K562 (cell line): Measurements from ENCODE around the gene SCAMP3. TPM values are rescaled to one million over a fixed set of nuclear protein-coding genes. Genes with fewer than 3 reads are reported as not detected.

ENCODE experiments used
- ATAC-seq: fragments of 200-7000 bp; cut with Tn5 transposase; 3 replicates; pipeline ENCODE4 v1.9.1; 2020; ENCODE audit warnings: moderate library complexity
- BruUV-seq: library from RNA; stranded (reverse); fragments of 400-500 nt; replicated peaks from 2 replicates; lab custom pipeline; 2021; lab: Mats Ljungman, UMichigan
- CTCF ChIA-PET: fragments of 300-600 bp; formaldehyde crosslinking; extraction: SDS; loops from one replicate; lab custom pipeline; 2021; ENCODE audit warnings: low intra/inter-chr PET ratio; lab: Yijun Ruan, JAX
- POLR2A ChIA-PET: fragments of 300-600, 350-650 bp; sonication (Branson Sonifier 250); formaldehyde crosslinking; extraction: SDS; loops from one replicate; lab custom pipeline; 2021; ENCODE audit warnings: antibody characterized with exemption, inconsistent platforms; lab: Yijun Ruan, JAX
- DNase-seq, 4 experiments: peaks; one replicate each; pipeline versions ENCODE4 v3.0.0 to v3.0.0-alpha.2; 2011 to 2018; ENCODE audit warnings: low spot score in 3 of 4, mixed read lengths in 3 of 4; ENCODE audit errors: extremely low read depth in 1 of 4
- FAIRE-seq: peaks from 2 replicates; lab custom pipeline; 2011; peaks lifted over from hg19 to GRCh38; lab: Jason Lieb, UNC
- H2AFZ ChIP-seq: 2 replicates; pipeline ENCODE4 v1.6.0; 2011; ENCODE audit warnings: low read depth, low read length, control low read depth, inconsistent platforms
- H3K27ac ChIP-seq: fragments of 200-600 bp; 3 replicates; pipeline ENCODE4 v1.8.0; 2011; ENCODE audit warnings: low read depth, mild to moderate bottlenecking, control low read depth, inconsistent platforms, low read length, moderate library complexity, mixed read lengths; ENCODE audit errors: extremely low read depth
- H3K27me3 ChIP-seq, 2 experiments: fragments of 300-600 bp in 1 of 2; 2 replicates in 1 of 2; 3 replicates in 1 of 2; pipeline versions ENCODE4 v1.6.0 to v1.8.0; 2011; ENCODE audit warnings: inconsistent platforms in 2 of 2, low read length in 2 of 2, mild to moderate bottlenecking in 1 of 2, mixed read lengths in 1 of 2, moderate library complexity in 1 of 2; ENCODE audit not compliant: control insufficient read depth in 2 of 2, insufficient read depth in 2 of 2
- H3K36me3 ChIP-seq: fragments of 300-600 bp; 3 replicates; pipeline ENCODE4 v1.8.0; 2011; ENCODE audit warnings: mild to moderate bottlenecking, low read length, inconsistent platforms; ENCODE audit not compliant: control insufficient read depth, insufficient read depth
- H3K4me1 ChIP-seq, 2 experiments: fragments of 200-600 bp in 1 of 2; replicated peaks in 1 of 2; 2 replicates in 1 of 2; 3 replicates in 1 of 2; pipeline versions ENCODE4 v1.5.1 to v1.8.0; 2011; ENCODE audit warnings: inconsistent platforms in 2 of 2, low read length in 2 of 2, mild to moderate bottlenecking in 1 of 2, mixed read lengths in 1 of 2, moderate library complexity in 1 of 2; ENCODE audit not compliant: control insufficient read depth in 2 of 2, insufficient read depth in 2 of 2
- H3K4me2 ChIP-seq: 2 replicates; pipeline ENCODE4 v1.6.1; 2011; ENCODE audit warnings: low read length, control low read depth, inconsistent platforms, mixed read lengths; ENCODE audit not compliant: insufficient read depth
- H3K4me3 ChIP-seq: fragments of 200-600 bp; sonication (generic), shearing (Covaris generic); 2 replicates; pipeline ENCODE4 v1.5.1; 2016; ENCODE audit warnings: control low read depth, inconsistent platforms
- H3K79me2 ChIP-seq: fragments of 200-600 bp; 3 replicates; pipeline ENCODE4 v1.8.0; 2011; ENCODE audit warnings: low read length, inconsistent platforms; ENCODE audit not compliant: control insufficient read depth, insufficient read depth
- H3K9ac ChIP-seq, 2 experiments: 2 replicates each; pipeline versions ENCODE4 v1.6.0 to v1.6.1; 2011; ENCODE audit warnings: low read depth in 2 of 2, low read length in 2 of 2, control low read depth in 1 of 2, inconsistent platforms in 1 of 2, mild to moderate bottlenecking in 1 of 2, mixed read lengths in 1 of 2; ENCODE audit not compliant: insufficient read depth in 1 of 2
- H3K9me1 ChIP-seq: one replicate; pipeline ENCODE4 v1.6.0; 2011; ENCODE audit warnings: inconsistent platforms, mild to moderate bottlenecking, low read length, moderate library complexity; ENCODE audit not compliant: control insufficient read depth, insufficient read depth
- H3K9me3 ChIP-seq: replicated peaks from 2 replicates; pipeline ENCODE4 v1.5.1; 2011; ENCODE audit warnings: low read depth, low read length, inconsistent platforms; ENCODE audit not compliant: control insufficient read depth, insufficient read depth
- H4K20me1 ChIP-seq: replicated peaks from 2 replicates; pipeline ENCODE4 v1.6.1; 2011; ENCODE audit warnings: low read length, inconsistent platforms, mixed read lengths; ENCODE audit not compliant: control insufficient read depth, insufficient read depth
- MAZ ChIP-seq, 2 experiments: fragments of 450-650 bp in 1 of 2; sonication (generic) in 1 of 2; formaldehyde crosslinking; IDR thresholded peaks in 1 of 2; conservative IDR thresholded peaks in 1 of 2; 2 replicates each; pipeline versions ENCODE4 v1.4.0 to v1.5.0; 2020; ENCODE audit warnings: mild to moderate bottlenecking in 1 of 2, missing genetic modification reagents in 1 of 2
- POLR2G ChIP-seq: fragments of 200-400 bp; formaldehyde crosslinking; IDR thresholded peaks from 2 replicates; pipeline ENCODE4 v1.6.1; 2017; ENCODE audit warnings: low read depth, mild to moderate bottlenecking, antibody characterized with exemption, low read length, moderate library complexity
- RBFOX2 ChIP-seq: fragments of 200-400 bp; formaldehyde crosslinking; IDR thresholded peaks from 2 replicates; pipeline ENCODE4 v1.6.1; 2017; ENCODE audit warnings: low read depth, mild to moderate bottlenecking, low read length, moderate library complexity
- ZNF668 ChIP-seq: fragments of 250-450 bp; sonication (Bioruptor Pico); IDR thresholded peaks from 2 replicates; pipeline ENCODE4 v1.8.0; 2022; ENCODE audit warnings: mild to moderate bottlenecking, inconsistent platforms
- ZNF764 ChIP-seq: fragments of 250-450 bp; sonication (Bioruptor Pico); IDR thresholded peaks from 2 replicates; pipeline ENCODE4 v1.4.0; 2020; ENCODE audit warnings: low read depth, mild to moderate bottlenecking, moderate library complexity
- WGBS: fragments of 100-300 bp; shearing (Covaris generic); methylation state at CpG from one replicate; pipeline ENCODE4 v1.1.6; 2016; ENCODE audit warnings: low coverage, mixed read lengths; ENCODE audit not compliant: insufficient coverage; ENCODE audit errors: missing lambda C conversion rate; 5-methylcytosine and 5-hydroxymethylcytosine counted together
- in situ Hi-C: fragments of 300-500 bp; cut with MboI; formaldehyde crosslinking; loops from 4 replicates; pipeline ENCODE4 v1.15.0; 2018; ENCODE audit warnings: inconsistent platforms, mixed read lengths
- intact Hi-C: fragments of 100-400 bp; cut with micrococcal nuclease; formaldehyde crosslinking; loops from 2 replicates; pipeline ENCODE4 v1.14.2; 2022
- polyA plus RNA-seq, 8 experiments: library from polyadenylated mRNA; depleted of rRNA in 4 of 8; stranded (reverse) in 5 of 8; unstranded in 3 of 8; fragments of >200 nt; fragmentation: Nextera tagmentation in 2 of 8; fragmentation: Illumina TruSeq in 1 of 8; extraction: Ambion mirVana in 2 of 8; extraction: Trizol in 1 of 8; gene quantifications; 2 replicates each; pipeline versions ENCODE4 v1.2.1 to v1.2.3, GENCODE V29; 2011 to 2014; ENCODE audit warnings: inconsistent platforms in 1 of 8, missing spikeins in 1 of 8
- total RNA-seq, 7 experiments: library from RNA; depleted of rRNA in 6 of 7; stranded (reverse); fragments of >200 nt in 6 of 7; fragmentation: Illumina TruSeq in 2 of 7; extraction: Trizol in 2 of 7; gene quantifications; 2 replicates each; pipeline versions ENCODE4 v1.2.1 to v1.2.3, GENCODE V29; 2011 to 2021; ENCODE audit warnings: low replicate concordance in 1 of 7

The SCAMP3 gene
- total and polyA plus RNA-seq, 9 of the 15 experiments (the other 6 are each of a cell fraction or from before 2014, with no cell fraction given) = 14.2 to 131 (median 86.1) TPM

DNA sequence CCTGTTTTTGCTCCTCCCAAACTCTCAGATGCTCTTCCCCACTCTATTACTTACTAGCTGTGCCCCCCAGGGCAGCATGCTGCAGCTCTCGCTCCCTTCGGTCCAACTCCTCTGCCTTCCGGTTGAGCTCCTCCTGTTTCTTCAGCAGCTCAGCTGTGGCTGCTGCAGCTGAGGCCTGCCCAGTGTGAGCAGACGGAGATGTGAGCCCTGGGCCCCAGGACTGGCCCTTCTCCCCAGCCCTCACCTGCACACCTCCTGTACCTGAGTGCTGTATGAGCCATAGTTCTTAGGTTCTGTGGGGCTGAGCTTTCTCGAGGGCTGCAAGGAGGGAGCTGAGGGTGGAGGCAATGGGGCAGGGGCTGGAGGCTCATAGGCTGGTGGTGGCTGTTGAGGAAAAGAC is 1.9 kb downstream of the SCAMP3 start:
- Histone ChIP-seq H3K4me3 (no peak overlapping the region), H3K9me3 (no peaks in the 10 kb centered on the region), H3K9me1 (no peaks in the 10 kb centered on the region), H3K79me2 (peaks cover 21% of the 10 kb centered on the region), H3K4me1 (peaks cover 7 to 32% of the 10 kb centered on the region in 2 experiments; a peak in 4 of 5 replicates), H3K27ac (no peak overlapping the region), H3K9ac (peak overlapping the region; percentile 78 to 83; a peak in 3 of 4 replicates)
- no peak for DNase-seq
- WGBS = 90% methylated on average over 5 of the region's 5 CpGs
- in situ Hi-C loops = no loop called here
- TF ChIP-seq MAZ (CRISPR knock-in tag; conservative IDR thresholded peaks at IDR 0.05 in 1 of 2, IDR thresholded peaks at IDR 0.05 in 1 of 2) (no peak), ZNF764 (CRISPR knock-in tag) (no peak), POLR2G (0 out of 2 replicates have a peak, but pooled peaks have one; percentile 27), ZNF668 (CRISPR knock-in tag) (no peak), RBFOX2 (0 out of 2 replicates have a peak, but pooled peaks have one; percentile 17)
- TF ChIP-seq, all 486 proteins: peak for 2
- Histone ChIP-seq H4K20me1 (no peaks in the 10 kb centered on the region), H3K36me3 (peaks cover 67% of the 10 kb centered on the region), H3K27me3 (no peaks in the 10 kb centered on the region), H2AFZ (no peak overlapping the region), H3K4me2 (no peak overlapping the region)
- POLR2A ChIA-PET = interaction anchor here (0.6 to 3.8 kb wide), 4 partner anchors 9 to 66 kb away, joined by 4 to 29 read pairs (median 14); partner anchors contain the start of gene CLK2
- intact Hi-C loops = no loop called here
- ATAC-seq (no peak), FAIRE-seq (no peak)
- CTCF ChIA-PET = interaction anchor here (0.7 kb wide), 1 partner anchor 20 kb away, joined by 3 read pairs; no protein-coding TSS in a partner anchor
- no TSS peak for BruUV-seq
